ENCODE data around the gene COL16A1.
A peak's percentile ranks its signal among the peaks of the same experiment; 100 is the strongest.

COL16A1 gene

GRCh38 chr1:31628931-31629556 is 74.8 kb downstream of the COL16A1 start:
- Mint-ChIP-seq H3K27me3 (no peaks in the 10 kb centered on the region), H3K36me3 (ENCODE audit: low read depth) (peaks cover 34% of the 10 kb centered on the region), H3K27ac (no peak overlapping the region), H3K9me3 (no peaks in the 10 kb centered on the region), H3K4me1 (ENCODE audit: low read depth) (peaks cover 6% of the 10 kb centered on the region), H3K4me3 (no peak overlapping the region)

DNA sequence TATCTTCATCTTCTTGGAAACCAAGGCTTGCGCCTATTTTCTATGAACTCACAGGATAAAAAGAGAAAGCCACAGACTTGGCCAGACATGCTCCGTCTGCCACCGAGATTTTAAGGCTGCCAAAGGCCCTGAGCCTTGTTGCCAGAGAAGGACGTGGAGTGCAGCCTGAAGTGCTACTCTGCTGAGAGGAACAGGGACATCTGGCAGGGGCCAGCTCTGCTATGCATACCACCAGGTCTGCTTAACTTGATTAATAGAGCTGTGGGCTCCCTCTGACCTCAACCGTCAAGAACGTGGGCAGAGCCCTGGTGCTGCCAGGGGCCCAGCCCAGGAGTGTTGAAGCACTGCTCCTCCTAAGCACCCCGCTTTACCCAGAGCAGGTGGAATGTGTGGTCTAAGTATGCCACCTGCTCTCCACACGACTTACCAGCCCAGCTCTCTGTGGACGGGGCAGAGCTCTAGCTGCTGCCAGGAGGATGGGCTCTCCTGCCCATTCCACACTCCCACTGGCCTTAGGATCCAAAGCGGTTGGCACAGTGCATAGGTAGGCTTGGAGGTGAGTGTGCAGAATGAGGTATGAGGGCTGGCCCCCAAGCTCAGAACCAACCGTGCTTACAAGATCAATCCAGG is 75.8 kb downstream of the COL16A1 start:
- no peak overlapping the region for H3K27ac Mint-ChIP-seq

DNA sequence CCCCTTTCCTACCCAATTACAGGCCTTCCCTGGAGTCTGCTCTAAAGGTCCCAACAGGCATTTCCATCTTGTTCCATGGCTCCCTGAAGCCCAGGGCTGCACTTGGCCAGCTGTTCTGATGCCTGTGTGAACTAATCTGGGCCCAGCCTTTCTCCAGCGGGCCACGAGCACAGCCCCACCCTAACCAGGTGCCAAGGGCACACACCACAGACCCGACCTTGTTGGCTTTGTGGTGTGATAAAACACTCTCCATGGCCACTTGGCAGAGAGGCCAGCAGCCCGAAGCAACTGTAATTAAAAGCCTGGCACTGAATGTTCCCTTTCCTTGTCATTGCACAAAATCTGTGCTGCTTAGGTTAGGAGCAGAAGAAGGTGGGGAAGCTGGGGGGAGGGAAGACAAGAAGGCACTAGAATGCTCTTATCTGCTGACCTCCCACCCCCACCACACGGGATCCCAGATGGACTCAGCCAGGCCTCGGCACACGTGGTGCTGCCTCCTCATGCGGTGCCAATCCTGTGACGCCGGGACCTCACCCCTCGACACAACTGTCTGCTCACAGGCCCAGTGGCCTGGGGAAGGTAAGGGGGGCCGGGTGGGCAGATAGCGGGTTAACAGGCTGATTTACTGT is 76.4 kb downstream of the COL16A1 start:
- H3K27me3 Mint-ChIP-seq = no peaks in the 10 kb centered on the region
- H3K4me1 Mint-ChIP-seq (ENCODE audit: low read depth) = peaks cover 10% of the 10 kb centered on the region
- H3K36me3 Mint-ChIP-seq (ENCODE audit: low read depth) = peaks cover 40% of the 10 kb centered on the region
- H3K9me3 Mint-ChIP-seq = no peaks in the 10 kb centered on the region
- no peak overlapping the region for H3K27ac Mint-ChIP-seq
- H3K4me3 Mint-ChIP-seq = no peak overlapping the region

More for the DNA sequence above, 75.8 kb downstream of the COL16A1 start:
- Mint-ChIP-seq H3K36me3 (ENCODE audit: low read depth) (peaks cover 40% of the 10 kb centered on the region), H3K4me3 (no peak overlapping the region), H3K9me3 (no peaks in the 10 kb centered on the region), H3K27me3 (no peaks in the 10 kb centered on the region), H3K4me1 (ENCODE audit: low read depth) (peaks cover 10% of the 10 kb centered on the region)

GRCh38 chr1:31626223-31627207 is 77.3 kb downstream of the COL16A1 start:
- Mint-ChIP-seq H3K4me1 (ENCODE audit: low read depth) (peaks cover 10% of the 10 kb centered on the region), H3K27ac (peak overlapping the region; percentile 45), H3K9me3 (no peaks in the 10 kb centered on the region), H3K27me3 (no peaks in the 10 kb centered on the region), H3K4me3 (no peak overlapping the region), H3K36me3 (ENCODE audit: low read depth) (peaks cover 39% of the 10 kb centered on the region)

DNA sequence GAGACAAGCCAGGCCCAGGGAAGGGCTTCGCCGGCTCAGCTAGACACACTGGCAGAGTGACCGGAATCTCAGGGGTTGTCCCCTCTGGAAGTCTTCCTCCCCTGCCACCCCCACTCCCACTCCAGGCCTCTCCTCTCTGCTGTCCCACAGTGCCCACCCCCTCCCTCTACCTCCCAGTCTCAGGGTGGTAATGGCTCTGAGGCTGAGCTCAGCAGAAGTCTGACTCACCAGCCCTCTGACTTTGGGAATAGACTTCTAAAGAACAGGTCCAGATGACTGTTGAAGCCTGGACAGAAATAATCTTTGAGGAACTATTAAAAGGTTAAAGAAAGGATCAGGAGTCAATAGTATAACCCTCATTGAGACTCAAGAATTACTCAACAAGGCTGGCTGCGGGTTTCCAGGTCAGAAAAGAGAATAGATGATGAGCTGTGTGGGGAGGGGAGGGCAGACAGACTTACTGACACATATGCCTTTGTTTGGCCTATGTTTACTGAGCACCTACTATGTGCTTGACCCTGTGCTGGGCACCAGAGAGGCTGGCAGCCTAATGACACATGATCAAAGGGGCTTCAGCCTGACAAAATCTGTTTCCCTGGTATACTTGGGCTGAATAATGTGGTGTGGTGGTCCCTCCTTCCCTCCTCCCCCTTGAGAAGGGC is 78.1 kb downstream of the COL16A1 start:
- peaks cover 10% of the 10 kb centered on the region for H3K4me1 Mint-ChIP-seq (ENCODE audit: low read depth)
- H3K27ac Mint-ChIP-seq = no peak overlapping the region
- peaks cover 32% of the 10 kb centered on the region for H3K36me3 Mint-ChIP-seq (ENCODE audit: low read depth)
- no peak overlapping the region for H3K4me3 Mint-ChIP-seq
- H3K9me3 Mint-ChIP-seq = no peaks in the 10 kb centered on the region
- no peaks in the 10 kb centered on the region for H3K27me3 Mint-ChIP-seq

- H3K4me1 Mint-ChIP-seq (ENCODE audit: low read depth) = peaks cover 10% of the 10 kb centered on the region
- H3K9me3 Mint-ChIP-seq = no peaks in the 10 kb centered on the region
- H3K27ac Mint-ChIP-seq = no peak overlapping the region
- H3K4me3 Mint-ChIP-seq = no peak overlapping the region
- peaks cover 24% of the 10 kb centered on the region for H3K36me3 Mint-ChIP-seq (ENCODE audit: low read depth)
- no peaks in the 10 kb centered on the region for H3K27me3 Mint-ChIP-seq
These were observed 78.9 kb downstream of the COL16A1 start for GRCh38 chr1:31624731-31625514.

DNA sequence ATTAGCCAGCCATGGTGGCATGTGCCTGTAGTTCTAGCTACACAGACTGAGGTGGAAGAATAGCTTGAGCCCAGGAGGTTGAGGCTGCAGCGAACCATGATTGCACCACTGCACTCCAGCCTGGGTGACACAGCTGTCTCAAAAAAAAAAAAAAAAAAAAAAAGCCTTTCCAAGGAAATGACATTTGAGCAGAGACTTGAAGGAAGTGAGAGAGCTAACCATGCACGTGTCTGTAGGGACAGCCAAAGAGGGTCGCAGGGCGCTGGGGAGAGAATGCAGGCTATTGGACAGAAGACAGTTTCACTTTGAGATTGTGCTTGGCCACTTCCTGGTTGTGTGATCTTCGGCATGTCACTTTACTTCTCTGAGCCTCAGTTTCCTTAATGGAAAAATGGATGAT is 79.5 kb downstream of the COL16A1 start:
- Mint-ChIP-seq H3K36me3 (ENCODE audit: low read depth) (peaks cover 19% of the 10 kb centered on the region), H3K9me3 (no peaks in the 10 kb centered on the region), H3K4me1 (ENCODE audit: low read depth) (peaks cover 10% of the 10 kb centered on the region), H3K27me3 (peaks cover under 1% of the 10 kb centered on the region), H3K27ac (no peak overlapping the region), H3K4me3 (no peak overlapping the region)

DNA sequence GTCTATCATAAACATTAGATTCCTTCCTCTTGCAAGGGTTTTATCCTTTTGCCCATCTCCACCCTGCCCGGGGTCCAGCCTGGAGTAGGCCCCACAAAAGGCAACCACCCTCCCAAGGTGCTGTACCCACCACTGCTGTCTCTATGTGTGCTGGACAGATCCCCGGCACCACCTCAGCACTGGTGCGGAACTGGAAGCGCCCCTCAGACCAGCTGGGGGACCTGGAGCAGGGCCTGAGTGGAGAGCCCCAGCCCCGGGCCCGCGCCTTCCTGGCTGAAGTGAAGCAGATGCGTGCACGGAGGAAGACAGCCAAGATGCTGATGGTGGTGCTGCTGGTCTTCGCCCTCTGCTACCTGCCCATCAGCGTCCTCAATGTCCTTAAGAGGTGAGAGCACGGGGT is 80.5 kb downstream of the COL16A1 start:
- Mint-ChIP-seq H3K27me3 (peaks cover 9% of the 10 kb centered on the region), H3K27ac (no peak overlapping the region), H3K9me3 (no peaks in the 10 kb centered on the region), H3K36me3 (ENCODE audit: low read depth) (peaks cover 13% of the 10 kb centered on the region), H3K4me1 (ENCODE audit: low read depth) (peaks cover 10% of the 10 kb centered on the region), H3K4me3 (no peak overlapping the region)

GRCh38 chr1:31621847-31622730 is 81.7 kb downstream of the COL16A1 start:
- Mint-ChIP-seq H3K27me3 (peaks cover 14% of the 10 kb centered on the region), H3K36me3 (ENCODE audit: low read depth) (peaks cover 12% of the 10 kb centered on the region), H3K4me3 (no peak overlapping the region), H3K27ac (no peak overlapping the region), H3K9me3 (no peaks in the 10 kb centered on the region), H3K4me1 (ENCODE audit: low read depth) (peaks cover 13% of the 10 kb centered on the region)

- H3K36me3 Mint-ChIP-seq (ENCODE audit: low read depth) = peaks cover 8% of the 10 kb centered on the region
- H3K27me3 Mint-ChIP-seq = peaks cover 21% of the 10 kb centered on the region
- no peak overlapping the region for H3K27ac Mint-ChIP-seq
- H3K9me3 Mint-ChIP-seq = no peaks in the 10 kb centered on the region
- H3K4me1 Mint-ChIP-seq (ENCODE audit: low read depth) = peaks cover 15% of the 10 kb centered on the region
- no peak overlapping the region for H3K4me3 Mint-ChIP-seq
These were observed 82.4 kb downstream of the COL16A1 start for GRCh38 chr1:31621498-31621820.

DNA sequence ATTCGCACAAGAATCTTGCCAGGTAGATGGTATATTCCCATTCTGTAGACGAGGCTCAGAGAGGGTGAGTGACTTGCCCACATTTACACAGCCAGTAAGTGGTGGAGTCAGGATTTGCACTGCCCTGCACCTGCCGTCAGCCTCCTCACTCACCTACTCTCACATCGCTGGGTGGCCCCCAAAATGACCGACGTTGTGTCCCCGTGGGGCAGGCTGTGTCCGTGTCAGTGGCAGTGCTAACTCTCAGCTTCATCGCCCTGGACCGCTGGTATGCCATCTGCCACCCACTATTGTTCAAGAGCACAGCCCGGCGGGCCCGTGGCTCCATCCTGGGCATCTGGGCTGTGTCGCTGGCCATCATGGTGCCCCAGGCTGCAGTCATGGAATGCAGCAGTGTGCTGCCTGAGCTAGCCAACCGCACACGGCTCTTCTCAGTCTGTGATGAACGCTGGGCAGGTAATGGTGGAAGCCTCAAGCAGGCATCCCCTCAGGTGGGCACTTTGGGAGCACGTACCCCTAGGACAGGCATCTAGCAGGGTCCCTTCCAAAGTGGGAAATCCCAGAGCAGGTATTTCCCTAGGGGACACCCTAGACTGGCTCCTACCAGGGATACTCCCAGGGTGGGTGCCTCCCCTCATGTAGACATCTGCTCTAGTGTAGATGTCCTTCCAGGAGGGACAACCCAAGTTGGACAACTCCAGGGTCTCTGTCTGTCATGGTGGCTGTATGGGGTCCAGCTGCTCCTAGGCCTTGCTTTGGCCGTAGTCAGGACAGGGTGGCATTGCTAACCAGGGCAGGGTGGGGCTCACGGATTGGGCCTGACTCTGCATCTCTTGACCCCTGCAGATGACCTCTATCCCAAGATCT is 83.0 kb downstream of the COL16A1 start:
- peaks cover 15% of the 10 kb centered on the region for H3K4me1 Mint-ChIP-seq (ENCODE audit: low read depth)
- peaks cover 27% of the 10 kb centered on the region for H3K27me3 Mint-ChIP-seq
- H3K9me3 Mint-ChIP-seq = no peaks in the 10 kb centered on the region
- H3K4me3 Mint-ChIP-seq = no peak overlapping the region
- H3K36me3 Mint-ChIP-seq (ENCODE audit: low read depth) = peaks cover 8% of the 10 kb centered on the region
- H3K27ac Mint-ChIP-seq = no peak overlapping the region
